SK-N-SH treated with all-trans-retinoic acid at 6 μM for 48 hours (cell line): ENCODE data around the gene JCAD.
"Not testable (repeated sequence)": the region's sequence is repeated elsewhere in the genome, so short reads cannot be mapped to it uniquely, and the experiment has no call there.

Experiments
- ATAC-seq: fragments of 200-7000 bp; cut with Tn5 transposase; 3 replicates; pipeline ENCODE4 v1.9.1; 2020; ENCODE audit warnings: mild to moderate bottlenecking, moderate library complexity
- ARNTL ChIP-seq: fragments of 450-650 bp; formaldehyde crosslinking; IDR thresholded peaks from 2 replicates; pipeline ENCODE4 v1.5.0; 2020; ENCODE audit warnings: low read depth, mild to moderate bottlenecking, moderate library complexity, borderline replicate concordance
- BACH2 ChIP-seq: fragments of 250-450 bp; sonication (Bioruptor Pico); IDR thresholded peaks from 2 replicates; pipeline ENCODE4 v1.9.0; 2021; ENCODE audit warnings: mild to moderate bottlenecking, borderline replicate concordance
- CSDC2 ChIP-seq: fragments of 250-450 bp; sonication (Bioruptor Pico); IDR thresholded peaks from 2 replicates; pipeline ENCODE4 v1.5.0; 2020; ENCODE audit warnings: mild to moderate bottlenecking, moderate library complexity
- ESRRG ChIP-seq: fragments of 250-450 bp; sonication (Bioruptor Pico); IDR thresholded peaks from 2 replicates; pipeline ENCODE4 v1.6.1; 2021; ENCODE audit warnings: mild to moderate bottlenecking
- GLIS3 ChIP-seq: fragments of 250-450 bp; sonication (Bioruptor Pico); IDR thresholded peaks from 2 replicates; pipeline ENCODE4 v1.5.0; 2020; ENCODE audit warnings: mild to moderate bottlenecking, moderate library complexity
- ISL1 ChIP-seq: fragments of 250-450 bp; sonication (Bioruptor Pico); IDR thresholded peaks from 2 replicates; pipeline ENCODE4 v2.1.2; 2022; ENCODE audit warnings: mild to moderate bottlenecking, moderate library complexity
- OSR1 ChIP-seq: fragments of 250-450 bp; sonication (Bioruptor Pico); IDR thresholded peaks from 2 replicates; pipeline ENCODE4 v1.8.0; 2022; ENCODE audit warnings: moderate library complexity, mild to moderate bottlenecking, inconsistent platforms
- POU6F1 ChIP-seq: fragments of 250-450 bp; sonication (Bioruptor Pico); IDR thresholded peaks from 2 replicates; pipeline ENCODE4 v1.8.0; 2021; ENCODE audit warnings: low read depth, mild to moderate bottlenecking, moderate library complexity, borderline replicate concordance
- PPARA ChIP-seq: fragments of 250-450 bp; sonication (Bioruptor Pico); IDR thresholded peaks from 2 replicates; pipeline ENCODE4 v1.5.0; 2020; ENCODE audit warnings: mild to moderate bottlenecking, borderline replicate concordance
- RARB ChIP-seq: fragments of 250-450 bp; sonication (Bioruptor Pico); IDR thresholded peaks from 2 replicates; pipeline ENCODE4 v1.8.0; 2021; ENCODE audit warnings: mild to moderate bottlenecking, moderate library complexity
- SNAI2 ChIP-seq: fragments of 250-450 bp; sonication (Bioruptor Pico); IDR thresholded peaks from 2 replicates; pipeline ENCODE4 v1.5.0; 2020; ENCODE audit warnings: mild to moderate bottlenecking, moderate library complexity
- TCF4 ChIP-seq: fragments of 250-450 bp; sonication (Bioruptor Pico); IDR thresholded peaks from 2 replicates; pipeline ENCODE4 v1.8.0; 2021; ENCODE audit warnings: mild to moderate bottlenecking, moderate library complexity, borderline replicate concordance
- TSHZ2 ChIP-seq: fragments of 250-450 bp; sonication (Bioruptor Pico); IDR thresholded peaks from 2 replicates; pipeline ENCODE4 v1.5.0; 2020; ENCODE audit warnings: mild to moderate bottlenecking, moderate library complexity
- ZC3H10 ChIP-seq: fragments of 250-450 bp; sonication (Bioruptor Pico); IDR thresholded peaks from 2 replicates; pipeline ENCODE4 v1.5.1; 2021; ENCODE audit warnings: mild to moderate bottlenecking, moderate library complexity
- ZFP3 ChIP-seq: fragments of 250-450 bp; sonication (Bioruptor Pico); IDR thresholded peaks from 2 replicates; pipeline ENCODE4 v1.5.0; 2020; ENCODE audit warnings: mild to moderate bottlenecking, moderate library complexity
- ZFP30 ChIP-seq: fragments of 450-650 bp; formaldehyde crosslinking; IDR thresholded peaks from 2 replicates; pipeline ENCODE4 v1.5.0; 2022; ENCODE audit warnings: mild to moderate bottlenecking, moderate library complexity
- ZNF565 ChIP-seq: fragments of 450-650 bp; formaldehyde crosslinking; conservative IDR thresholded peaks from 2 replicates; pipeline ENCODE4 v1.5.0; 2020; ENCODE audit warnings: low read depth, mild to moderate bottlenecking, moderate library complexity
- ZNF70 ChIP-seq: fragments of 450-650 bp; formaldehyde crosslinking; IDR thresholded peaks from 2 replicates; pipeline ENCODE4 v1.5.0; 2020; ENCODE audit warnings: mild to moderate bottlenecking, moderate library complexity
- ZNF8 ChIP-seq: fragments of 450-650 bp; formaldehyde crosslinking; IDR thresholded peaks from 2 replicates; pipeline ENCODE4 v1.5.0; 2020; ENCODE audit warnings: mild to moderate bottlenecking, moderate library complexity
- TF ChIP-seq, protein P1 (sequence below): fragments of 250-450 bp; sonication (Bioruptor Pico); IDR thresholded peaks from 2 replicates; pipeline ENCODE4 v1.5.1; 2021; ENCODE audit warnings: mild to moderate bottlenecking, moderate library complexity
- TF ChIP-seq, protein P2 (sequence below): fragments of 250-450 bp; sonication (Bioruptor Pico); IDR thresholded peaks from 2 replicates; pipeline ENCODE4 v1.5.1; 2020; ENCODE audit warnings: low read depth, mild to moderate bottlenecking, moderate library complexity

Gene JCAD

GRCh38 chr10:30027057-30028005 lies 32.1 kb downstream of the JCAD start:
- ATAC-seq = no peak
- no peak for TF ChIP-seq ZNF70
- no peak for TF ChIP-seq RARB (CRISPR knock-in tag)
- TF ChIP-seq BACH2 (CRISPR knock-in tag) = no peak
- no peak for TF ChIP-seq ISL1 (CRISPR knock-in tag)
- TF ChIP-seq, protein P1, sequence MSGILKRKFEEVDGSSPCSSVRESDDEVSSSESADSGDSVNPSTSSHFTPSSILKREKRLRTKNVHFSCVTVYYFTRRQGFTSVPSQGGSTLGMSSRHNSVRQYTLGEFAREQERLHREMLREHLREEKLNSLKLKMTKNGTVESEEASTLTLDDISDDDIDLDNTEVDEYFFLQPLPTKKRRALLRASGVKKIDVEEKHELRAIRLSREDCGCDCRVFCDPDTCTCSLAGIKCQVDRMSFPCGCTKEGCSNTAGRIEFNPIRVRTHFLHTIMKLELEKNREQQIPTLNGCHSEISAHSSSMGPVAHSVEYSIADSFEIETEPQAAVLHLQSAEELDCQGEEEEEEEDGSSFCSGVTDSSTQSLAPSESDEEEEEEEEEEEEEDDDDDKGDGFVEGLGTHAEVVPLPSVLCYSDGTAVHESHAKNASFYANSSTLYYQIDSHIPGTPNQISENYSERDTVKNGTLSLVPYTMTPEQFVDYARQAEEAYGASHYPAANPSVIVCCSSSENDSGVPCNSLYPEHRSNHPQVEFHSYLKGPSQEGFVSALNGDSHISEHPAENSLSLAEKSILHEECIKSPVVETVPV (CRISPR knock-in tag) = no peak
- no peak for TF ChIP-seq ESRRG
- TF ChIP-seq, protein P2, sequence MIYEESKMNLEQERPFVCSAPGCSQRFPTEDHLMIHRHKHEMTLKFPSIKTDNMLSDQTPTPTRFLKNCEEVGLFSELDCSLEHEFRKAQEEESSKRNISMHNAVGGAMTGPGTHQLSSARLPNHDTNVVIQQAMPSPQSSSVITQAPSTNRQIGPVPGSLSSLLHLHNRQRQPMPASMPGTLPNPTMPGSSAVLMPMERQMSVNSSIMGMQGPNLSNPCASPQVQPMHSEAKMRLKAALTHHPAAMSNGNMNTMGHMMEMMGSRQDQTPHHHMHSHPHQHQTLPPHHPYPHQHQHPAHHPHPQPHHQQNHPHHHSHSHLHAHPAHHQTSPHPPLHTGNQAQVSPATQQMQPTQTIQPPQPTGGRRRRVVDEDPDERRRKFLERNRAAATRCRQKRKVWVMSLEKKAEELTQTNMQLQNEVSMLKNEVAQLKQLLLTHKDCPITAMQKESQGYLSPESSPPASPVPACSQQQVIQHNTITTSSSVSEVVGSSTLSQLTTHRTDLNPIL (CRISPR knock-in tag) = no peak
- TF ChIP-seq ARNTL (CRISPR knock-in tag) = no peak
- TF ChIP-seq PPARA (CRISPR knock-in tag) = no peak
- no peak for TF ChIP-seq ZNF565 (CRISPR knock-in tag)
- no peak for TF ChIP-seq CSDC2 (CRISPR knock-in tag)
- no peak for TF ChIP-seq OSR1 (CRISPR knock-in tag)
- no peak for TF ChIP-seq ZNF8 (CRISPR knock-in tag)
- no peak for TF ChIP-seq TCF4
- no peak for TF ChIP-seq GLIS3 (CRISPR knock-in tag)

DNA sequence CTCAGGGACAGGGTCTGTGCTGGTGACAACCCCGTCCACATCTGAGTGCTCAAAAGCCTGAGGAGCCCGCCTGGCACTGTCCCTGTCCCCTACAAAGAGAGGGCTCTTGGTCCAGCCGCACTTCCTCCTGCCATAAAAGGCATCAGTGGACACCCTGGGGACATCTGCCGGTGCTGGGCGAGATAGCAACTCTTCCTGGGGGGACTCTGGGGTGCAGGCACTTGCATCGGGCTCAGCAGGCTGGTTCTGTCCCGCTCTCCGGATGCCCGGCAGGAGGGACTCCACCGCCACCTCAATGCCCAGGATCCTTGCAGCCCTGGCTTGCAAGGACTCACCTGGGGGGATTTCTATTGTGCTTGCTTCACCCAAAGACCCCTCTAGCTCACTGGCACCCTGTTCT lies 32.8 kb downstream of the JCAD start:
- TF ChIP-seq, protein P1 (CRISPR knock-in tag) = no peak
- no peak for TF ChIP-seq PPARA (CRISPR knock-in tag)
- ATAC-seq = no peak

DNA sequence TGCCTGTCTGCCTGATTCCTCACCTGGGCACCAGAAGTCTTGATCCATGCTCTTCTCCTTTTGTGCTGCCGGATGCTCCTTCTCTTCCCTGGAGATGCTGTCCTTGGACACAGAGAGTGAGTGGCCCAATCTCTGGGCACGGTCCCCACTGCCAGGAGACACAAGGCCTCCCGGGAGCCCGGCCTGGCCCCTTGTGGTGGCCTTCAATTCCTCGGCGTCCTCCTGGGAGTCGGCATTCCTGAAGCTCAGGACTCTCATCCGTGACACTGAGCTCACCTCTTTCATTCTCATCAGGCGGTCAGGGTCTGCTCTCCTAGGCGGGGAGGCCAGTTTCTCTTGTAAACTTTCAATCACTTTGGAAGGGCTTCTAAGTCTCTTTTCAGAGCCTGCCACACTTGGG lies 33.3 kb downstream of the JCAD start:
- TF ChIP-seq TCF4 = no peak
- no peak for TF ChIP-seq ZNF565 (CRISPR knock-in tag)
- TF ChIP-seq ZC3H10 (CRISPR knock-in tag) = no peak
- no peak for TF ChIP-seq POU6F1
- TF ChIP-seq OSR1 (CRISPR knock-in tag) = no peak
- no peak for TF ChIP-seq PPARA (CRISPR knock-in tag)
- TF ChIP-seq ZFP30 (CRISPR knock-in tag) = no peak
- TF ChIP-seq ZNF70 = no peak
- TF ChIP-seq CSDC2 (CRISPR knock-in tag) = no peak
- TF ChIP-seq RARB (CRISPR knock-in tag) = no peak
- no peak for TF ChIP-seq ZFP3 (CRISPR knock-in tag)
- TF ChIP-seq SNAI2 (CRISPR knock-in tag) = no peak
- TF ChIP-seq TSHZ2 (CRISPR knock-in tag) = no peak
- no peak for TF ChIP-seq BACH2 (CRISPR knock-in tag)

DNA sequence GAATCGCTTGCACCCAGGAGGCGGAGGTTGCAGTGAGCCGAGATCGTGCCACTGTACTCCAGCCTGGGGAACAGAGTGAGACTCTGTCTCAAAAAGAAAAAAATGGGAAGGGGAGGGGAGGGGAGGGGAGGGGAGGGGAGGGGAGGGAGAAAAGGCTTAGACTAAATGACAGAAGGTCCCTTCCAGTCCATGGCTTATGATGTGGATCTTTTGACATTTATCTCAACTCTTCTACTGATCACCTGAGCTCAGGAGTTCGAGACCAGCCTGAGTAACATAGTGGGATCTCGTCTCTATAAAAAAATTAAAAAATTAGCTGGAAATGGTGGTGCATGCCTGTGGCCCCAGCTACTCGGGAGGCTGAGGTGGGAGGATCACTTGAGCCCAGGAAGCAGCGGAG lies 34.0 kb downstream of the JCAD start:
- not testable (repeated sequence) for ATAC-seq

More for the DNA sequence above, 33.3 kb downstream of the JCAD start:
- ATAC-seq = no peak
